GM20000 (cell line): ENCODE data around the gene SHE.
A peak's percentile ranks its signal among the peaks of the same experiment; 100 is the strongest.

Source experiments
- DNase-seq: peaks from one replicate; pipeline ENCODE4 v3.0.0; 2012; ENCODE audit warnings: low spot score
- TF ChIP-seq, protein P1 (sequence below): IDR thresholded peaks from 2 replicates; pipeline ENCODE4 v1.5.1; 2012; ENCODE audit warnings: mild to moderate bottlenecking, control low read depth; ENCODE audit errors: extremely low read depth, missing control alignments

Gene SHE

GRCh38 chr1:154485910-154486496, 16.2 kb downstream of the SHE start:
- TF ChIP-seq, protein P1, sequence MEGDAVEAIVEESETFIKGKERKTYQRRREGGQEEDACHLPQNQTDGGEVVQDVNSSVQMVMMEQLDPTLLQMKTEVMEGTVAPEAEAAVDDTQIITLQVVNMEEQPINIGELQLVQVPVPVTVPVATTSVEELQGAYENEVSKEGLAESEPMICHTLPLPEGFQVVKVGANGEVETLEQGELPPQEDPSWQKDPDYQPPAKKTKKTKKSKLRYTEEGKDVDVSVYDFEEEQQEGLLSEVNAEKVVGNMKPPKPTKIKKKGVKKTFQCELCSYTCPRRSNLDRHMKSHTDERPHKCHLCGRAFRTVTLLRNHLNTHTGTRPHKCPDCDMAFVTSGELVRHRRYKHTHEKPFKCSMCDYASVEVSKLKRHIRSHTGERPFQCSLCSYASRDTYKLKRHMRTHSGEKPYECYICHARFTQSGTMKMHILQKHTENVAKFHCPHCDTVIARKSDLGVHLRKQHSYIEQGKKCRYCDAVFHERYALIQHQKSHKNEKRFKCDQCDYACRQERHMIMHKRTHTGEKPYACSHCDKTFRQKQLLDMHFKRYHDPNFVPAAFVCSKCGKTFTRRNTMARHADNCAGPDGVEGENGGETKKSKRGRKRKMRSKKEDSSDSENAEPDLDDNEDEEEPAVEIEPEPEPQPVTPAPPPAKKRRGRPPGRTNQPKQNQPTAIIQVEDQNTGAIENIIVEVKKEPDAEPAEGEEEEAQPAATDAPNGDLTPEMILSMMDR, result no peak
- DNase-seq, result no peak

GRCh38 chr1:154485106-154485505, 17.1 kb downstream of the SHE start:
- DNase-seq, result no peak
- TF ChIP-seq, protein P1, result no peak

DNA sequence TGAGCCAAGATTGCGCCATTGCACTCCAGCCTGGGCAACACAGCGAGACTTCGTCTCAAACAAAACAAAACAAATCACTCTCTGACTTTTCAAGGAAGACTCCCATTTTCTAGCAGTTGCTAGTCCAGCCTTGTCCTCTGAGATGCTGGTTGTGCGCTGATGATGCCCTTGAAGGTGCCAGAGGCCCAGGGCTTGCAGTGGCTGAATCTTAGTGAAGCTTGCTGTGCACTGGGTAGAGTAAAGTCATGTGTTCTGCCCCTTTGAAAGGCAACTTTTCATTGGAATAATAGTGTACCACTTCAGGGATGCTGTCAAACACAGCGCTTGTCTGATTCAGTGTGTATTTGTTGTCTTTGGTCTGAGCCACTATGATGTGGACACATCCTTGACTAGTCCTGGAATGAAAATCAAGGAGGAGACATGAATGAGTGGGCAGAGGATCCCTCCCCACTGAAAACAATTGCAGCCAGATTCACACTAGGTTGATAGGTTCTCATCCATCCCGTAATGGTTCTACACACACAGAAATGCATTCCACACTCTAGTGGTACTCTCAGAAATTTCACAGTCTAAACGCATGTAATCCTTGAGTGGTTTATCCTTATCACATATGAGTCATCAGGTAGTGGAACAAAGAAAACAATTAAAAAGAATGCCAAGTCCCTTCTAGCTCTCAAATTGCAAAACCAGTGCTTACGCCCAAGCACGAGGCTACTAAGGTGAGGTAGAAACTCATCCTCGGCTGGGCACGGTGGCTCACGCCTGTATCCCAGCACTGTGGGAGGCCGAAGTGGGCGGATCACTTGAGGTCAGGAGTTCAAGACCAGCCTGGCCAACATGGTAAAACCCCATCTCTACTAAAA, 18.0 kb downstream of the SHE start:
- DNase-seq, result no peak
- TF ChIP-seq, protein P1, result no peak

DNA sequence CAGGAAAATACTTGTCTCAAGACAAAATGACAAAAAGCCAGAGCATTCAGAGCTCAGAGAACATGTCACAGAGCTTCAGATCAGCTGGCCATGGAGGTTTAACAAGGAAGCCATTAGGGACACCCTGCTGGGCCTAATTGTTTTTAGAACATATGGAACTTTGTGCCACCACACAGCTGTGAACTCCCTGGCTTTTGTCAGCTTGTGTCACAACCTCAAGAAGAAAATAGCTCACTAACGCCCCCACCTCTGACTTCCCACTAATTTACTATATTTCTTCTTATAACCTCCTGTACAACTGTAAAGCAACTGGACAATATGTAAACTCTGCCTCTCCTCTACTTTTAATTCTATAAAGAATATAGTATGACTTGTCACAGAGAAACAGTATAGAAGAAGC, 21.2 kb downstream of the SHE start:
- TF ChIP-seq, protein P1, result no peak
- DNase-seq, result no peak

- peak; percentile 81 for DNase-seq
- TF ChIP-seq, protein P1, result peak; percentile 92
These were observed 22.3 kb downstream of the SHE start for GRCh38 chr1:154479764-154480421.

DNA sequence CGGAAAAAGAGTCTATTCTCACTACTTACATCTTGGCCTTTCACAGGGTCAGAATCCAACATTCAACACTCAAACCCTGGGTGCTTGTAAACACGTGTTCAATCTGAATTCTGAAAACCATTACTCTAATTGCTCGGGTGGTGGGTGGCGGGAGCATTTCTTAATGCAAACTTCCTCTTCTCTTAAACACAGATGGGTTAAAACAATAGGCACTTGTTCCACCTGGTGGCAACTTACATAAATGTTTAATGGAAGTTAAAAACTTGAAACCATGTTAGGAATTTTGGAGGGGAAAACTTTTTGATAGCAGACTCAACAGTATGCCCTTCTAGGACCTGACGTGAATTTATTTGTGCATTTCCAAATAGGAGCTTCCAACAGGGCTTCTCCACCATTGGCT, 23.6 kb downstream of the SHE start:
- peak; percentile 61 for DNase-seq
- TF ChIP-seq, protein P1, result no peak

DNA sequence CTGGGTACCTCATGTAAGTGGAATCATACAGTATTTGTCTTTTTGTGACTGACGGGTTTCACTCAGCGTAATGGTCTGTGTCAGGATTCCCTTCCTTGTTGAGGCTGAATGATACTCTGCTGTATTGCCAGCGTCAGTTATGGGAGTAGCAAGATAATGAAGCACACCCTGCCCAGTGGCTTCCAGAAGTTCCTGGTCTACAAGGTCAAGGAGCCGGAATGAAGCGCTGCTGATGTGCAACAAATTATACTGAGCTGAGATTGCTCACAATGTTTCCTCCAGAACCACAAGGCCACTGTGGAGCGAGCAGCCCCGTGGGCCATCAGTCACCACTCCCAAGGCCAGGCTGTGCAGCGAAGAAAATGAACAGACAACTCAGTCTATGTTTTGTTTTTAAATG, 24.2 kb downstream of the SHE start:
- no peak for DNase-seq
- TF ChIP-seq, protein P1, result no peak
